Lung microvascular endothelial cell (primary cell): ENCODE results near the gene HSPG2. TPM values are rescaled to one million over a fixed set of nuclear protein-coding genes. Genes with fewer than 3 reads are reported as not detected.
"Not testable (repeated sequence)": the region's sequence is repeated elsewhere in the genome, so short reads cannot be mapped to it uniquely, and the experiment has no call there.

Source experiments
- DNase-seq, 2 donors: peaks; one replicate each; pipeline versions ENCODE4 v3.0.0 to v3.0.0-alpha.2; 2010; ENCODE audit warnings: low read depth in 2 of 2
- total RNA-seq: library from RNA; depleted of rRNA; stranded (reverse); fragments of >200 nt; gene quantifications from 2 replicates; pipeline ENCODE4 v1.2.1, GENCODE V29; 2014

The HSPG2 gene
- 250 and 367 TPM in 2 replicates for total RNA-seq

GRCh38 chr1:21937034-21937371, at the start of gene HSPG2:
HSPG2 (minus strand) TSS chr1:21937310; CDS start chr1:21937217, 93 bp downstream.
- no peak for DNase-seq

- DNase-seq, result not testable (repeated sequence)
Observed at GRCh38 chr1:21986386-21986785, 49.3 kb upstream of the HSPG2 start.

- DNase-seq, result not testable (repeated sequence)
Observed at GRCh38 chr1:21985893-21986292, 48.8 kb upstream of the HSPG2 start.

GRCh38 chr1:21983539-21983938, 46.4 kb upstream of the HSPG2 start:
- not testable (repeated sequence) for DNase-seq

GRCh38 chr1:21982122-21982521, 45.0 kb upstream of the HSPG2 start:
- not testable (repeated sequence) for DNase-seq

GRCh38 chr1:21981253-21981652, 44.1 kb upstream of the HSPG2 start:
- DNase-seq, result not testable (repeated sequence)

GRCh38 chr1:21980515-21981220, 43.6 kb upstream of the HSPG2 start:
- peak in 1 of 2 donors; percentile 61 for DNase-seq

GRCh38 chr1:21978209-21978608, 41.1 kb upstream of the HSPG2 start:
- not testable (repeated sequence) for DNase-seq

GRCh38 chr1:21976703-21977239, 39.7 kb upstream of the HSPG2 start, which contains the start of gene CELA3B:
CELA3B (plus strand) TSS chr1:21977022; CDS start chr1:21977040, 18 bp downstream.
- DNase-seq, result not testable (repeated sequence)

- not testable (repeated sequence) for DNase-seq
Observed at GRCh38 chr1:21975296-21975695, 38.2 kb upstream of the HSPG2 start.

GRCh38 chr1:21974699-21975098, 37.6 kb upstream of the HSPG2 start:
- DNase-seq, result peak; percentile 72 to 80

- DNase-seq, result not testable (repeated sequence)
Observed at GRCh38 chr1:21973948-21974347, 36.8 kb upstream of the HSPG2 start.

- DNase-seq, result peak; percentile 37 to 40
Observed at GRCh38 chr1:21972973-21973441, 35.9 kb upstream of the HSPG2 start.

GRCh38 chr1:21970523-21970922, 33.4 kb upstream of the HSPG2 start:
- DNase-seq, result peak in 1 of 2 donors; percentile 60

GRCh38 chr1:21969066-21969465, 32.0 kb upstream of the HSPG2 start:
- DNase-seq, result not testable (repeated sequence)

- not testable (repeated sequence) for DNase-seq
Observed at GRCh38 chr1:21967216-21967615, 30.1 kb upstream of the HSPG2 start.

- no peak for DNase-seq
Observed at GRCh38 chr1:21966247-21967000, 29.3 kb upstream of the HSPG2 start.

GRCh38 chr1:21963477-21964217, 26.5 kb upstream of the HSPG2 start:
- peak; percentile 70 to 76 for DNase-seq

- DNase-seq, result no peak
Observed at GRCh38 chr1:21961799-21962198, 24.7 kb upstream of the HSPG2 start.

- DNase-seq, result no peak
Observed at GRCh38 chr1:21961337-21961736, 24.2 kb upstream of the HSPG2 start.

GRCh38 chr1:21956720-21957552, 19.8 kb upstream of the HSPG2 start:
- peak; percentile 64 to 78 for DNase-seq
